Heart left ventricle (tissue), 16 donors: ENCODE results near the gene ALCAM. TPM values are rescaled to one million over a fixed set of nuclear protein-coding genes. Genes with fewer than 3 reads are reported as not detected.

Experiments
- ATAC-seq, 4 donors: fragments of 200-7000 bp; cut with Tn5 transposase; one replicate each; pipeline ENCODE4 v1.9.1; 2020 to 2022; ENCODE audit warnings: moderate library complexity in 4 of 4, mild to moderate bottlenecking in 3 of 4, moderate number of reproducible peaks in 1 of 4
- DNase-seq, 5 donors: peaks; one replicate each; pipeline ENCODE4 v3.0.0-alpha.2; 2020
- H3K27ac ChIP-seq, 12 donors: fragments of 200-600 bp; sonication (generic) in 4 of 12; one replicate each; pipeline versions ENCODE4 v1.5.0 to v1.8.0; 2016 to 2022; ENCODE audit warnings: mild to moderate bottlenecking in 2 of 12
- H3K27me3 ChIP-seq, 9 donors: fragments of 200-600 bp; sonication (generic) in 2 of 9; one replicate each; pipeline versions ENCODE4 v1.5.1 to v1.8.0; 2016 to 2022; ENCODE audit warnings: mild to moderate bottlenecking in 3 of 9
- H3K36me3 ChIP-seq, 9 donors: fragments of 200-600 bp; sonication (generic) in 2 of 9; one replicate each; pipeline versions ENCODE4 v1.5.0 to v1.8.0; 2018 to 2022; ENCODE audit warnings: mild to moderate bottlenecking in 2 of 9
- H3K4me1 ChIP-seq, 12 donors: fragments of 200-600 bp; sonication (generic) in 4 of 12; one replicate each; pipeline versions ENCODE4 v1.5.0 to v1.8.0; 2016 to 2022; ENCODE audit warnings: mild to moderate bottlenecking in 3 of 12
- H3K4me3 ChIP-seq, 12 donors: fragments of 200-600 bp; sonication (generic) in 4 of 12; one replicate each; pipeline versions ENCODE4 v1.5.0 to v1.8.0; 2017 to 2022; ENCODE audit warnings: mild to moderate bottlenecking in 9 of 12, moderate library complexity in 4 of 12
- H3K9me3 ChIP-seq, 12 donors: fragments of 200-600 bp; sonication (generic) in 4 of 12; one replicate each; pipeline versions ENCODE4 v1.5.0 to v1.8.0; 2016 to 2022; ENCODE audit warnings: mild to moderate bottlenecking in 1 of 12
- CTCF ChIP-seq, 12 donors: fragments of 200-600 bp; sonication (generic) in 4 of 12; IDR thresholded peaks; one replicate each; pipeline versions ENCODE4 v1.5.0 to v1.8.0; 2018 to 2022; ENCODE audit warnings: antibody characterized with exemption in 12 of 12, mild to moderate bottlenecking in 5 of 12
- POLR2A ChIP-seq, 2 donors: fragments of 450-650 bp; IDR thresholded peaks; one replicate each; pipeline ENCODE4 v1.6.1; 2017; ENCODE audit warnings: antibody characterized with exemption in 2 of 2, mild to moderate bottlenecking in 2 of 2, moderate library complexity in 2 of 2
- WGBS, 4 donors: extraction: QIAGEN DNeasy Blood & Tissue Kit in 2 of 4; methylation state at CpG; one replicate each; pipeline versions ENCODE4 v1.1.5 to v1.1.7; 2013 to 2018; 5-methylcytosine and 5-hydroxymethylcytosine counted together
- intact Hi-C, 10 donors: fragments of 100-400 bp; cut with DNase I; formaldehyde crosslinking; loops; one replicate each; pipeline versions ENCODE4 v1.11.1 to v1.14.2; 2022
- long read RNA-seq, 3 donors: library from polyadenylated mRNA; unstranded; transcript quantifications; one replicate each; pipeline ENCODE4 v2.0.0, GENCODE V29; 2020 to 2021
- polyA plus RNA-seq, 2 donors: library from polyadenylated mRNA; stranded (reverse); fragments of 200-250 nt; gene quantifications; one replicate each; pipeline ENCODE4 v1.2.3, GENCODE V29; 2013
- total RNA-seq, 9 donors: library from RNA; depleted of rRNA in 2 of 9; stranded (reverse); fragments of >200 nt in 2 of 9; fragmentation: NEBNext Ultra II Directional in 3 of 9; extraction: Animal tissue kit (Norgen Biotek cat#: 25700) in 3 of 9; gene quantifications; one replicate each; pipeline versions ENCODE4 v1.1.0 to v1.2.4, GENCODE V29; 2016 to 2023
- donor health status: ischemic (EF 13 %, LVEDD 7.1; RV severe dilation, severe dysfunction).
- donor health status: healthy with polysubstance abuse.
- donor health status: DM: no; HTN: yes; CAD: no.
- donor health status: DM: no; HTN: no; CAD: no.
- donor health status: ischemic (EF 25% LVEDD 6.9; RV normal size, moderate dysfunction).
- donor health status: ischemic (EF 25% LVEDD 5.7; RV mildly dilated, moderate dysfunction).
- donor health status: healthy.
- donor health status: DM: yes; HTN: yes; CAD: no.
- donor health status: ischemic (EF 35%, LVEDD 5.7; RV mildly dilated, moderate dysfunction).
- donor health status: nonischemic (EF 11% LVEDD 7.7; RV severe dilation, severe dysfunction).
- donor health status: DM: yes; HTN: yes; CAD: no.
- donor health status: PGD.
- donor health status: ischemic (EF 29% LVEDD 5.4; RV normal size, mild dysfunction).
- donor health status: nonischemic (EF 23%, LVEDD 6.1; RV moderate dilation, normal function).

Gene ALCAM
- total RNA-seq (10 to 100 TPM in 2 of 9 donors, 1 to 10 TPM in 7; 2.3 to 19.9 (median 5.5) TPM), polyA plus RNA-seq (1 to 10 TPM in 1 of 2 donors, under 1 TPM in 1; 0.91 to 5.8 TPM)
- long read RNA-seq, donor 1, full-length matches to known transcripts: 11 of 17 reads
- long read RNA-seq, donor 1, partial matches to known transcripts: 5 of 17 reads
- long read RNA-seq, donor 1, other reads (novel, unspliced or antisense): 1 of 17 reads
- long read RNA-seq, donor 2, full-length matches to known transcripts: 3 of 8 reads
- long read RNA-seq, donor 2, partial matches to known transcripts: 3 of 8 reads
- long read RNA-seq, donor 2, other reads (novel, unspliced or antisense): 2 of 8 reads
- long read RNA-seq, donor 3, full-length matches to known transcripts: 1 of 1 reads
- long read RNA-seq, donor 3, partial matches to known transcripts: 0 of 1 reads
- long read RNA-seq, donor 3, other reads (novel, unspliced or antisense): 0 of 1 reads

DNA sequence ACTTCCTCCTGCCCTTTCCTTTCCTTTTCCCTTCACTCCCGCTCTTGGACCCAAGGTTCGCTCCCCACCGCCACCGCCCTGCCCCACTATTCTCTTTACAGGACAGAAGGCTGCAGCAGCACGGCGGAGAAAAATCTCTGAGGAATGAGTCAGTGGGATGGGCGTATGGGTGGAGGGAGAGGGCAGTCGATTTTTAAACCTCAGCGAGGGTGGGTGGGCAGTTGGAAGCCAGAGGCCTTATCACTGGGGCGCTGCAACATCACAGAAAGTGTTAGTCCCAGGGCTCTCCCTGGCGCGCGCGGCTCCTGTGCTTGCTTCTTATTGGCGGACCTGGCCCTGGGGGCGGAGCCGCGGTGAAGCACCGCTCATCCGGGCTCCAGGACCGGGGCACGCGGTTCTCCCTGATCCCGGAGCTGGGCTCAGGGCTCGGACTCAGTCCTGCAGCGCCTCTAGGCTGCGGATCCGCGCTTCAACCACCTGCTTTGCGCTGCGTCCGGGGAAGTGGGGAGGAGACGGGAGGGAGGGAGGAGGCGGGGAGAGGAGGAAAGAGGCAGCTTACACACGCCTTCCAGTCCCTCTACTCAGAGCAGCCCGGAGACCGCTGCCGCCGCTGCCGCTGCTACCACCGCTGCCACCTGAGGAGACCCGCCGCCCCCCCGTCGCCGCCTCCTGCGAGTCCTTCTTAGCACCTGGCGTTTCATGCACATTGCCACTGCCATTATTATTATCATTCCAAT is at the start of gene ALCAM:
ALCAM (plus strand) TSS at position 584 of the 737 bp plus-strand sequence.
- intact Hi-C loops: loop anchor here in 7 of 10 donors (5.0 to 10.0 kb wide), 4 partner anchors 739 to 1094 kb away; no protein-coding TSS in a partner anchor
- peak within 1 kb of the TSS in 6 of 12 donors; percentile 17 to 73 (median 38) for H3K27ac ChIP-seq
- H3K36me3 ChIP-seq: no peaks in the 10 kb centered on the region
- WGBS, 4 donors: 0 to 2% (median 1%) methylated on average over 32 to 48 of the region's 48 CpGs
- peak; percentile 88 to 98 (median 96) for ATAC-seq
- peak in 10 of 12 donors; percentile 15 to 59 (median 36) for TF ChIP-seq CTCF (IDR thresholded peaks at IDR 0.05)
- TF ChIP-seq POLR2A (IDR thresholded peaks at IDR 0.05): no peak
- H3K4me3 ChIP-seq: peak within 1 kb of the TSS; percentile 25 to 72 (median 62)
- DNase-seq: peak; percentile 86 to 94 (median 90)
- H3K9me3 ChIP-seq: no peaks in the 10 kb centered on the region
- no peaks in the 10 kb centered on the region for H3K27me3 ChIP-seq
- H3K4me1 ChIP-seq: peaks cover 0 to 43% (median 21%) of the 10 kb centered on the region in 12 donors

- intact Hi-C loops: no loop called here
These were observed 48.9 kb upstream of the ALCAM start for GRCh38 chr3:105317841-105318240.

DNA sequence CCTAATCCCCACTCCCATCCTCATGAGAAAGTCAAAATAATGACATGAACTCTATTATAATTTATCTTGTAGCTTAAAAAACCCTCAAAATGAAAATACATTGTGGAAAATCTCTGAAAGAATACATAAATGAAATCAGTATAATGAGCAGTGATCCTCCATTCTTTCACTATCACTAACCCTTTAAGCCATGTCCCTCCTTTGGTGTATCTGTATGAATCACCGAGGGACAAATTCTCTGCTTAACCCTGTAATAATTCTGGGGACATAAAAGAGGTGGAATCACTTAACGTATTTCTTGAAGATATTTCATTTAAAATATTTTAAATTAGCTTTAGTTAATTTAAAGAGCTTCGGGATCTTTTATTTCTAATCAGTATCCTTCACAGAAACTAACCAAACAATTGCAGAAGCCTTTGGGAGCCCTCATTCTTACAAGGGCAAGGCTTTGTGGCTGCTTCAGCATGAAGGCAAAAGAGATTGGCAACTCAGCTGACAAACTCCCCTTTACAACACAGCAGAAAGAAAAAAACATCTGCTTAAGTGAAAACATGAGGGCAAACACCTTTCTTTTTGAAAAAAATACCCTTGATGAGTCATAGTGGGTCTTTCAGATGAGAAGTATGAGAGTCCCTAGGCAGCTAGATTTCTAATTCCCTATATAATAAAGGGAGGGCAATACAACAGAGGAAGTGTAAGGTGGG is 44.0 kb upstream of the ALCAM start:
- no peaks in the 10 kb centered on the region for H3K27me3 ChIP-seq
- 80 to 84% (median 83%) methylated on average over 3 of the region's 3 CpGs for whole genome bisulfite sequencing, 4 donors
- H3K36me3 ChIP-seq: no peaks in the 10 kb centered on the region
- DNase-seq (no peak), ATAC-seq (no peak)
- intact Hi-C loops: no loop called here
- TF ChIP-seq CTCF (IDR thresholded peaks at IDR 0.05): no peak
- TF ChIP-seq POLR2A (IDR thresholded peaks at IDR 0.05): no peak
- H3K9me3 ChIP-seq: peaks cover 0 to 7% (median 0%) of the 10 kb centered on the region in 12 donors
- H3K4me1 ChIP-seq: no peaks in the 10 kb centered on the region
- no peak overlapping the region for H3K27ac ChIP-seq
- H3K4me3 ChIP-seq: no peak overlapping the region

More at GRCh38 chr3:105317841-105318240, 48.9 kb upstream of the ALCAM start:
- TF ChIP-seq CTCF (IDR thresholded peaks at IDR 0.05): no peak
- TF ChIP-seq POLR2A (IDR thresholded peaks at IDR 0.05): no peak
- 61 to 70% (median 68%) methylated on average over 1 of the region's 1 CpG for WGBS, 4 donors
- Histone ChIP-seq H3K36me3 (no peaks in the 10 kb centered on the region), H3K4me3 (no peak overlapping the region), H3K27ac (peak overlapping the region in 1 of 12 donors; percentile 78), H3K4me1 (peaks cover 0 to 7% (median 0%) of the 10 kb centered on the region in 12 donors), H3K27me3 (no peaks in the 10 kb centered on the region), H3K9me3 (no peaks in the 10 kb centered on the region)
- DNase-seq: no peak
- ATAC-seq: no peak
